ENCODE measurements around the gene ITPK1. TPM values are rescaled to one million over a fixed set of nuclear protein-coding genes. Genes with fewer than 3 reads are reported as not detected.

Gene ITPK1
- total RNA-seq, 4 donors from 2014 or later, result 19.7 to 97.7 (median 26.5) TPM

DNA sequence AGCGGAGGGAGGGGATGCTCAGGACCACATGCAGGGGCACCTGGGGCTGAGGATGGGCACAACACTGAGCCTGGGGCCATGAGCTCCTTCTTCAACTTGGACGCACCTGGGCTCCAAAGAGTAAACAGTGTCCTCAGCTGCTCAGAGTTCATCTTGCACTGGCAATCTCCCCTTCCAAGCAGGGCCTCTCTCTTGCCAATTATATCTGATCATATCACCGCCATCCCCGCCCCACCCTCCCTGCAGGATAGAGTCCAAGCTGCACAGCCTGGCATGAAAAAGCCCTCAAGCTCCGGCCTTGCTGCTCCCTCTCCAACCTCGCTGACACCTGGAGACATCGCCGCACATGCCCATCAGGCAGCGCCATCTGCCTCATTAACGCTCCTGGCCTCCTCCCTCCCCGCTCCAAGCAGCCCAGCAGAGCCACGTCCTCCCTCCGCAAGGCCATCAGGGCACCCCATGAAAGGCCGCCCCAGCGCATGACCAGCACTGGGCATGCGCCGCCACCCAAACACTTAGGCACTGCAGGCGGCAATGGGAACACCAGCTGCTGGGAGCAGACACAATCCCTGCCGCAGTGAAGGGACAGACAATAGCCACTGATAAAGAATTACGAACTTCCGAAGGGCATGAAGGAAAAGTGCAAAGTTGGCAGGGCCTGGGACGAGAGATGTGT lies 103.9 kb downstream of the ITPK1 start:
- Histone ChIP-seq H3K36me3 (no peaks in the 10 kb centered on the region), H3K27ac (peak overlapping the region; percentile 74 to 77), H3K4me3 (no peak overlapping the region), H3K4me1 (peaks cover 13 to 39% of the 10 kb centered on the region in 2 donors), H3K9me3 (no peaks in the 10 kb centered on the region), H3K27me3 (no peaks in the 10 kb centered on the region)
- TF ChIP-seq, protein P1, sequence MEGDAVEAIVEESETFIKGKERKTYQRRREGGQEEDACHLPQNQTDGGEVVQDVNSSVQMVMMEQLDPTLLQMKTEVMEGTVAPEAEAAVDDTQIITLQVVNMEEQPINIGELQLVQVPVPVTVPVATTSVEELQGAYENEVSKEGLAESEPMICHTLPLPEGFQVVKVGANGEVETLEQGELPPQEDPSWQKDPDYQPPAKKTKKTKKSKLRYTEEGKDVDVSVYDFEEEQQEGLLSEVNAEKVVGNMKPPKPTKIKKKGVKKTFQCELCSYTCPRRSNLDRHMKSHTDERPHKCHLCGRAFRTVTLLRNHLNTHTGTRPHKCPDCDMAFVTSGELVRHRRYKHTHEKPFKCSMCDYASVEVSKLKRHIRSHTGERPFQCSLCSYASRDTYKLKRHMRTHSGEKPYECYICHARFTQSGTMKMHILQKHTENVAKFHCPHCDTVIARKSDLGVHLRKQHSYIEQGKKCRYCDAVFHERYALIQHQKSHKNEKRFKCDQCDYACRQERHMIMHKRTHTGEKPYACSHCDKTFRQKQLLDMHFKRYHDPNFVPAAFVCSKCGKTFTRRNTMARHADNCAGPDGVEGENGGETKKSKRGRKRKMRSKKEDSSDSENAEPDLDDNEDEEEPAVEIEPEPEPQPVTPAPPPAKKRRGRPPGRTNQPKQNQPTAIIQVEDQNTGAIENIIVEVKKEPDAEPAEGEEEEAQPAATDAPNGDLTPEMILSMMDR (IDR thresholded peaks at IDR 0.05), result no peak
- no peak for TF ChIP-seq POLR2A (IDR thresholded peaks at IDR 0.05)
- no peak for DNase-seq
- intact Hi-C loops (cut with DNase I; ENCODE audit: low total_unique reads), result no loop called here

DNA sequence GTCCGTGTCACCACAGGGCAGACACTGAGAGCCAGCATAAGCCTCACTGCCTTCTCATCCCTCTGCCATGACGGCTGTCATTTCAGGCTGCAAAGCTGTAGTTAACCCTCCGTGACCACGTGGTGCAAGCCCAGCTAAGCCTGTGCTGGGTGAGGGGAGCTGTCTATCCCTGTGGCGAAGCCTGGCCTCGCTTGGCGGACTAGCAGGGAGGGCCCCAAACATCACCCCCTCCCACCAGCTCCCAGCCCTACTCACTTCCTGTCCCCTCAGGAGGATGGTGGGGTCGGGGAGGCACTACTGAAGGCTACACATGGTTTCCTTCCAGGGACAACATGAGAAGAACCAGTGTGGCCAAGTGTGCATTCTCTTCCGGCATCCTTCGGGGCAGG lies 104.6 kb downstream of the ITPK1 start:
- no peak for DNase-seq
- Histone ChIP-seq H3K4me1 (peaks cover 13 to 42% of the 10 kb centered on the region in 2 donors), H3K9me3 (no peaks in the 10 kb centered on the region), H3K27ac (no peak overlapping the region), H3K36me3 (no peaks in the 10 kb centered on the region), H3K4me3 (no peak overlapping the region), H3K27me3 (no peaks in the 10 kb centered on the region)
- TF ChIP-seq, protein P1 (IDR thresholded peaks at IDR 0.05), result no peak
- no peak for TF ChIP-seq POLR2A (IDR thresholded peaks at IDR 0.05)
- intact Hi-C loops (cut with DNase I; ENCODE audit: low total_unique reads), result no loop called here

DNA sequence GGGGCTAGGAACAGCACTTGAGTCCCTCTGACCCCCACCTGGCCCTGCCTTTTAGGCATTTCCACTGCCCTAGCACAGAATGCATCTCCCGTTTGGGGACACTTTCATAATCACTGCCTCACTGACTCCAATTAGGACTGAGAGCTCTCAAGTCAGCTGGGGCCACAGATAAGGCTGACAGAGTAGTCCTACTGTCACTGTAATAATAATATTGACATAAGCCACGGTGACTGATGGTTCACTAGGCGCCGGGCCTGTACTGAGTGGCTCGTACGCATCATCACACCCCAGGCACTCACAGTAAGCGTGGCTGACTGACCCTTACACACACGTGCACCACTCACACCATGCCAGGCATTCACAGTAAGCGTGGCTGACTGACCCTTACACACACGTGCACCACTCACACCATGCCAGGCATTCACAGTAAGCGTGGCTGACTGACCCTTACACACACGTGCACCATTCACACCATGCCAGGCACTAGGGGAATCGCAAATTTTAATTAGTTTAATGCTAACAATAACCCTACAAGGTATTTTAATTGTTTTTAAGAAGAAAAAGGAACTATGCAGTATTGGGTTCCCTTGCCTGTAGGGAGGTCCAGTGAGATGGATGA lies 105.1 kb downstream of the ITPK1 start:
- TF ChIP-seq POLR2A (IDR thresholded peaks at IDR 0.05), result no peak
- no peaks in the 10 kb centered on the region for H3K9me3 ChIP-seq
- no peak for DNase-seq
- no peak overlapping the region for H3K4me3 ChIP-seq
- intact Hi-C loops (cut with DNase I; ENCODE audit: low total_unique reads), result no loop called here
- H3K27me3 ChIP-seq, result no peaks in the 10 kb centered on the region
- H3K36me3 ChIP-seq, result no peaks in the 10 kb centered on the region
- H3K4me1 ChIP-seq, result peaks cover 13 to 42% of the 10 kb centered on the region in 2 donors
- peak overlapping the region; percentile 10 to 11 for H3K27ac ChIP-seq

DNA sequence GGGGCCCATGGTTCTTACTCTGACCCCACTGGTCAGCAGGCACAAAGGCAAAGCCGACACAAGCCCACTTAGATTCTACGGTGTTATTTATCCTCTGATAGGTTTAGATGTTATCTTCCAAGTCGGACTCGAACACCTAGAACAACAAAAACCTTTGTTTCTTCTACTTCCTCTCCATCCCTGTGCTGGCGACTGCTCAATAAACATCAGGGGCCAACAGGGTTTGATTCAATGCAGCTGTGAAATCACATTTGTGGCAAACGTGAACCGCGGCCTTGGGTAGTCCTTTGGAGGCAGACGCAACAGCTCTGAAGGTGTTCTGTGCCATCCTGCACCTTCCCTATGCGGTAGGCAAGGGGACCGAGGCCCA lies 105.6 kb downstream of the ITPK1 start:
- no peak overlapping the region for H3K4me3 ChIP-seq
- peaks cover 13 to 47% of the 10 kb centered on the region in 2 donors for H3K4me1 ChIP-seq
- H3K9me3 ChIP-seq, result no peaks in the 10 kb centered on the region
- intact Hi-C loops (cut with DNase I; ENCODE audit: low total_unique reads), result no loop called here
- no peak for TF ChIP-seq POLR2A (IDR thresholded peaks at IDR 0.05)
- TF ChIP-seq, protein P1 (IDR thresholded peaks at IDR 0.05), result no peak
- H3K27me3 ChIP-seq, result no peaks in the 10 kb centered on the region
- H3K27ac ChIP-seq, result peak overlapping the region; percentile 10 to 11
- DNase-seq, result no peak
- H3K36me3 ChIP-seq, result no peaks in the 10 kb centered on the region

DNA sequence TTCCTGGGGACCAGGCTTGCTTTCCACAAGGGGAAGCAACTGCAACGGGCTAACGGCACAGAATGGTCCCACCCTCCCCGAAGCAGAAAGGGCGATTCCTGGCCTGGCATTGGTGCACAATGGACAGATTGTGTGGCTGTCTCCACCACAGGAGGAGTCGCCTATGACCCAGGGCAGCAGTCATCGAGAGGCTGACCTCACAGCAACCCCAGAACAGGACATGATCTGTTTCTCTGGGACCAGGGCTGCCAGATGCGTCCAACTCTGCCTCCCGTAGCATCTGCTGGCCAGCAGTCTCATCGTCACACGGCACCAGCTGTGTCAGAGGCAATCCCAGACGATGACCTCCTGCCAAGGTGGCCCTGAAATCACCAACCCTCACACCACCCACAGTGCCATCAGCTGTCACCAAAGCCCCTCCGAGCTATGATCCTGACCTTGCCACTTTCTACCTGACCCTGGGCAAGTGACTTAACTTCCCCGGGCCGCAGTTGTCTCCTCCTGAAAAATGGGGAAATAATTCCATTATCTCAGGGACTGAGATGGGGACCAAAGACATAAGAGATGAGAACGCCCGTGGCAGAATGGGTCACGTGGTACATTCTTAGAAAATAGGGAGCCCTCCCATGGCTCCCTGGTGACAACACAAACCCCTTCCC lies 106.1 kb downstream of the ITPK1 start:
- no peak overlapping the region for H3K4me3 ChIP-seq
- H3K9me3 ChIP-seq, result no peaks in the 10 kb centered on the region
- DNase-seq, result no peak
- H3K36me3 ChIP-seq, result no peaks in the 10 kb centered on the region
- no peaks in the 10 kb centered on the region for H3K27me3 ChIP-seq
- TF ChIP-seq POLR2A (IDR thresholded peaks at IDR 0.05), result no peak
- TF ChIP-seq, protein P1 (IDR thresholded peaks at IDR 0.05), result no peak
- peaks cover 18 to 52% of the 10 kb centered on the region in 2 donors for H3K4me1 ChIP-seq
- H3K27ac ChIP-seq, result peak overlapping the region; percentile 10 to 60
- intact Hi-C loops (cut with DNase I; ENCODE audit: low total_unique reads), result no loop called here
